Testis (tissue), 3 donors: Measurements from ENCODE around the gene BEST1. TPM values are rescaled to one million over a fixed set of nuclear protein-coding genes. Genes with fewer than 3 reads are reported as not detected.

Experiments used
- DNase-seq: peaks from one replicate; pipeline ENCODE4 v3.0.0-alpha.2; 2019
- H3K27ac ChIP-seq, 2 donors: fragments of 200-600 bp; sonication (generic); one replicate each; pipeline ENCODE4 v1.5.1; 2019
- H3K27me3 ChIP-seq: fragments of 200-600 bp; sonication (generic); one replicate; pipeline ENCODE4 v1.5.1; 2019
- H3K36me3 ChIP-seq: fragments of 200-600 bp; sonication (generic); one replicate; pipeline ENCODE4 v1.5.1; 2017; ENCODE audit warnings: low read depth; ENCODE audit errors: missing control alignments
- H3K4me1 ChIP-seq: fragments of 200-600 bp; sonication (generic); one replicate; pipeline ENCODE4 v1.5.1; 2019
- H3K4me3 ChIP-seq, 2 donors: fragments of 200-600 bp; sonication (generic); one replicate each; pipeline ENCODE4 v1.5.1; 2017 to 2019
- H3K9me3 ChIP-seq: fragments of 200-600 bp; sonication (generic); one replicate; pipeline ENCODE4 v1.5.1; 2017
- POLR2A ChIP-seq: fragments of 450-650 bp; IDR thresholded peaks from one replicate; pipeline ENCODE4 v1.6.1; 2017; ENCODE audit warnings: antibody characterized with exemption, mild to moderate bottlenecking, moderate library complexity
- WGBS, 2 donors: methylation state at CpG; one replicate each; pipeline ENCODE4 v1.1.5; 2018; 5-methylcytosine and 5-hydroxymethylcytosine counted together
- intact Hi-C: fragments of 100-400 bp; cut with DNase I; formaldehyde crosslinking; loops from one replicate; pipeline ENCODE4 v1.15.1; 2023; ENCODE audit warnings: low total_unique reads
- polyA plus RNA-seq: library from polyadenylated mRNA; stranded (reverse); fragments of 350-450 nt; fragmentation: Illumina TruSeq; extraction: RNeasy Lipid Tissue Mini Kit (QIAGEN cat#74804); gene quantifications from one replicate; pipeline ENCODE4 v1.2.3, GENCODE V29; 2014; ENCODE audit warnings: low read depth, low replicate concordance; ENCODE audit not compliant: insufficient read depth
- total RNA-seq, 2 donors: library from RNA; depleted of rRNA; stranded (reverse); fragments of >200 nt; gene quantifications; one replicate each; pipeline ENCODE4 v1.2.3, GENCODE V29; 2016
- TF ChIP-seq, protein P1 (sequence below), 3 experiments: fragments of 450-650 bp in 2 of 3; fragments of 200-600 bp in 1 of 3; sonication (generic) in 1 of 3; IDR thresholded peaks; one replicate each; pipeline ENCODE4 v1.5.1; 2016 to 2019; ENCODE audit warnings: antibody characterized with exemption in 3 of 3, mild to moderate bottlenecking in 2 of 3, moderate library complexity in 1 of 3

Gene BEST1
- total and polyA plus RNA-seq, 3 donors from 2014 or later = 9.2 to 33.4 (median 21.0) TPM

- no peaks in the 10 kb centered on the region for H3K36me3 ChIP-seq
- TF ChIP-seq, protein P1, sequence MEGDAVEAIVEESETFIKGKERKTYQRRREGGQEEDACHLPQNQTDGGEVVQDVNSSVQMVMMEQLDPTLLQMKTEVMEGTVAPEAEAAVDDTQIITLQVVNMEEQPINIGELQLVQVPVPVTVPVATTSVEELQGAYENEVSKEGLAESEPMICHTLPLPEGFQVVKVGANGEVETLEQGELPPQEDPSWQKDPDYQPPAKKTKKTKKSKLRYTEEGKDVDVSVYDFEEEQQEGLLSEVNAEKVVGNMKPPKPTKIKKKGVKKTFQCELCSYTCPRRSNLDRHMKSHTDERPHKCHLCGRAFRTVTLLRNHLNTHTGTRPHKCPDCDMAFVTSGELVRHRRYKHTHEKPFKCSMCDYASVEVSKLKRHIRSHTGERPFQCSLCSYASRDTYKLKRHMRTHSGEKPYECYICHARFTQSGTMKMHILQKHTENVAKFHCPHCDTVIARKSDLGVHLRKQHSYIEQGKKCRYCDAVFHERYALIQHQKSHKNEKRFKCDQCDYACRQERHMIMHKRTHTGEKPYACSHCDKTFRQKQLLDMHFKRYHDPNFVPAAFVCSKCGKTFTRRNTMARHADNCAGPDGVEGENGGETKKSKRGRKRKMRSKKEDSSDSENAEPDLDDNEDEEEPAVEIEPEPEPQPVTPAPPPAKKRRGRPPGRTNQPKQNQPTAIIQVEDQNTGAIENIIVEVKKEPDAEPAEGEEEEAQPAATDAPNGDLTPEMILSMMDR (IDR thresholded peaks at IDR 0.05) = no peak
- no peak for TF ChIP-seq POLR2A
- no peaks in the 10 kb centered on the region for H3K27me3 ChIP-seq
- DNase-seq = no peak
- no peaks in the 10 kb centered on the region for H3K9me3 ChIP-seq
- intact Hi-C loops = no loop called here
- peaks cover 29% of the 10 kb centered on the region for H3K4me1 ChIP-seq
- peak overlapping the region in 1 of 2 donors; percentile 24 for H3K27ac ChIP-seq
- no peak overlapping the region for H3K4me3 ChIP-seq
- WGBS, 2 donors = 66 to 81% methylated on average over 14 to 19 of the region's 19 CpGs
These were observed 45.6 kb upstream of the BEST1 start for GRCh38 chr11:61904539-61905048.

- no peak for DNase-seq
- H3K27ac ChIP-seq = no peak overlapping the region
- H3K4me3 ChIP-seq = no peak overlapping the region
- 86 to 92% methylated on average over 13 of the region's 13 CpGs for WGBS, 2 donors
- no peaks in the 10 kb centered on the region for H3K27me3 ChIP-seq
- intact Hi-C loops = no loop called here
- H3K4me1 ChIP-seq = peaks cover 31% of the 10 kb centered on the region
- no peaks in the 10 kb centered on the region for H3K9me3 ChIP-seq
- H3K36me3 ChIP-seq = no peaks in the 10 kb centered on the region
- TF ChIP-seq, protein P1 (IDR thresholded peaks at IDR 0.05) = no peak
- TF ChIP-seq POLR2A = no peak
These were observed 45.0 kb upstream of the BEST1 start for GRCh38 chr11:61905067-61905696.

GRCh38 chr11:61905801-61906521 lies 44.2 kb upstream of the BEST1 start:
- Histone ChIP-seq H3K27me3 (no peaks in the 10 kb centered on the region), H3K4me1 (peaks cover 39% of the 10 kb centered on the region), H3K9me3 (no peaks in the 10 kb centered on the region), H3K36me3 (no peaks in the 10 kb centered on the region), H3K27ac (no peak overlapping the region), H3K4me3 (no peak overlapping the region)
- WGBS, 2 donors = 68 to 90% methylated on average over 2 to 14 of the region's 14 CpGs
- DNase-seq = no peak
- intact Hi-C loops = no loop called here
- TF ChIP-seq, protein P1 (IDR thresholded peaks at IDR 0.05) = no peak
- TF ChIP-seq POLR2A = no peak

- Histone ChIP-seq H3K4me1 (peaks cover 44% of the 10 kb centered on the region), H3K36me3 (no peaks in the 10 kb centered on the region), H3K4me3 (no peak overlapping the region), H3K27ac (no peak overlapping the region), H3K27me3 (no peaks in the 10 kb centered on the region), H3K9me3 (no peaks in the 10 kb centered on the region)
- intact Hi-C loops = no loop called here
- no peak for DNase-seq
- TF ChIP-seq POLR2A = no peak
- TF ChIP-seq, protein P1 (IDR thresholded peaks at IDR 0.05) = no peak
- 89 to 95% methylated on average over 3 to 12 of the region's 14 CpGs for WGBS, 2 donors
These were observed 43.6 kb upstream of the BEST1 start for GRCh38 chr11:61906522-61906909.
